Nephron (organoid): Measurements from ENCODE around the gene PRSS53.

Experiments
- H3K27ac Mint-ChIP-seq, 3 experiments: 2 replicates each; pipeline ENCODE4 v1.8.0; 2020; ENCODE audit warnings: mixed read lengths in 3 of 3, mild to moderate bottlenecking in 2 of 3, moderate library complexity in 1 of 3
- H3K27me3 Mint-ChIP-seq: 2 replicates; pipeline ENCODE4 v1.8.0; 2021; ENCODE audit warnings: low read depth, mild to moderate bottlenecking, moderate library complexity, mixed read lengths
- H3K36me3 Mint-ChIP-seq: 2 replicates; pipeline ENCODE4 v1.8.0; 2020; ENCODE audit warnings: low read depth, mixed read lengths
- H3K4me1 Mint-ChIP-seq: 2 replicates; pipeline ENCODE4 v1.8.0; 2020; ENCODE audit warnings: mixed read lengths
- H3K4me3 Mint-ChIP-seq, 3 experiments: 2 replicates each; pipeline ENCODE4 v1.8.0; 2020; ENCODE audit warnings: mild to moderate bottlenecking in 3 of 3, mixed read lengths in 3 of 3, moderate library complexity in 2 of 3
- H3K9me3 Mint-ChIP-seq: 2 replicates; pipeline ENCODE4 v1.8.0; 2020; ENCODE audit warnings: mixed read lengths
- CTCF ChIP-seq, 3 experiments: fragments of 200-600 bp; sonication (generic); IDR thresholded peaks; one replicate each; pipeline ENCODE4 v1.5.0; 2021; ENCODE audit warnings: antibody characterized with exemption in 3 of 3; ENCODE audit not compliant: unreplicated experiment in 3 of 3

The PRSS53 gene

GRCh38 chr16:31064882-31065461, 23.8 kb downstream of the PRSS53 start:
- Mint-ChIP-seq H3K27ac (peak overlapping the region; percentile 87 to 97 (median 95)), H3K36me3 (peaks cover 26% of the 10 kb centered on the region), H3K4me1 (peaks cover 26% of the 10 kb centered on the region), H3K27me3 (no peaks in the 10 kb centered on the region), H3K9me3 (no peaks in the 10 kb centered on the region), H3K4me3 (peak overlapping the region in 1 of 3 experiments; percentile 71)
- TF ChIP-seq CTCF (IDR thresholded peaks at IDR 0.05; ENCODE audit: unreplicated experiment in 3 of 3) = no peak

GRCh38 chr16:31063843-31064611, 24.7 kb downstream of the PRSS53 start:
- TF ChIP-seq CTCF (IDR thresholded peaks at IDR 0.05; ENCODE audit: unreplicated experiment in 3 of 3) = no peak
- Mint-ChIP-seq H3K36me3 (peaks cover 29% of the 10 kb centered on the region), H3K27me3 (no peaks in the 10 kb centered on the region), H3K9me3 (no peaks in the 10 kb centered on the region), H3K4me1 (peaks cover 21% of the 10 kb centered on the region), H3K4me3 (peak overlapping the region in 1 of 3 experiments; percentile 71), H3K27ac (peak overlapping the region; percentile 87 to 97 (median 95))

- Mint-ChIP-seq H3K27me3 (no peaks in the 10 kb centered on the region), H3K9me3 (no peaks in the 10 kb centered on the region), H3K27ac (peak overlapping the region in 1 of 3 experiments; percentile 43), H3K36me3 (peaks cover 29% of the 10 kb centered on the region), H3K4me3 (peak overlapping the region in 2 of 3 experiments; percentile 17 to 63), H3K4me1 (peaks cover 20% of the 10 kb centered on the region)
- no peak for TF ChIP-seq CTCF (IDR thresholded peaks at IDR 0.05; ENCODE audit: unreplicated experiment in 3 of 3)
Observed at GRCh38 chr16:31063495-31063842, 25.3 kb downstream of the PRSS53 start.

- TF ChIP-seq CTCF (IDR thresholded peaks at IDR 0.05; ENCODE audit: unreplicated experiment in 3 of 3) = no peak
- Mint-ChIP-seq H3K4me3 (no peak overlapping the region), H3K4me1 (peaks cover 20% of the 10 kb centered on the region), H3K27ac (no peak overlapping the region), H3K27me3 (no peaks in the 10 kb centered on the region), H3K36me3 (peaks cover 33% of the 10 kb centered on the region), H3K9me3 (no peaks in the 10 kb centered on the region)
Observed at GRCh38 chr16:31061813-31062440, 26.8 kb downstream of the PRSS53 start.

- no peaks in the 10 kb centered on the region for H3K9me3 Mint-ChIP-seq
- no peaks in the 10 kb centered on the region for H3K27me3 Mint-ChIP-seq
- TF ChIP-seq CTCF (IDR thresholded peaks at IDR 0.05; ENCODE audit: unreplicated experiment in 3 of 3) = no peak
- peaks cover 20% of the 10 kb centered on the region for H3K4me1 Mint-ChIP-seq
- H3K4me3 Mint-ChIP-seq = no peak overlapping the region
- H3K27ac Mint-ChIP-seq = no peak overlapping the region
- H3K36me3 Mint-ChIP-seq = peaks cover 33% of the 10 kb centered on the region
Observed at GRCh38 chr16:31061126-31061812, 27.5 kb downstream of the PRSS53 start.
